HG03575 (cell line): ENCODE measurements around the gene RHBDF1.
"Not testable (repeated sequence)": the region's sequence is repeated elsewhere in the genome, so short reads cannot be mapped to it uniquely, and the experiment has no call there.

Experiments used
- ATAC-seq: cut with Tn5 transposase; IDR thresholded peaks from one replicate; pipeline ENCODE4 v1.9.1; 2021; ENCODE audit not compliant: unreplicated experiment, insufficient number of reproducible peaks, low FRiP score; ENCODE audit errors: extremely low read depth

Gene RHBDF1

DNA sequence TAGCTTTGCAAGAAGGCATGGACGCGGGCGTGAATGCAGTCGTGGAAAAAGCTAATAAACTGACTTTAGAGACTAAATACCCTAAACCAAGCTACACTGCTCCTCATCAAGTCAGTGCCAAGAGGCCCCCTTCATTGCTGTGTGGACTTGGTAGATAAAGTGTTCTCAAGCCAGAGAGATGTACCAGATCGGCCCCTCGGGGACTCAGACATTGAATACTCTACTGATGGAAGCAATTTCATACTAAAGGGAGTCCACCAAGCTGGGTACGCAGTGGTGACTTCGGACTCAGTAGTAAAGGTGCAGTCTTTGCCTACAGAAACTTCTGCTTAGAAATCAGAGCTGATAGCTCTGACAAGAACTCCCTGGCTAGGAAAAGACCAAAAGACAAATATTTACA lies 27.8 kb downstream of the RHBDF1 start:
- ATAC-seq: no peak

- no peak for ATAC-seq
Observed at GRCh38 chr16:43294-43693, 29.1 kb downstream of the RHBDF1 start.

GRCh38 chr16:42691-43090 lies 29.7 kb downstream of the RHBDF1 start:
- ATAC-seq: no peak

- ATAC-seq: no peak
Observed at GRCh38 chr16:42069-42457, 30.4 kb downstream of the RHBDF1 start.

DNA sequence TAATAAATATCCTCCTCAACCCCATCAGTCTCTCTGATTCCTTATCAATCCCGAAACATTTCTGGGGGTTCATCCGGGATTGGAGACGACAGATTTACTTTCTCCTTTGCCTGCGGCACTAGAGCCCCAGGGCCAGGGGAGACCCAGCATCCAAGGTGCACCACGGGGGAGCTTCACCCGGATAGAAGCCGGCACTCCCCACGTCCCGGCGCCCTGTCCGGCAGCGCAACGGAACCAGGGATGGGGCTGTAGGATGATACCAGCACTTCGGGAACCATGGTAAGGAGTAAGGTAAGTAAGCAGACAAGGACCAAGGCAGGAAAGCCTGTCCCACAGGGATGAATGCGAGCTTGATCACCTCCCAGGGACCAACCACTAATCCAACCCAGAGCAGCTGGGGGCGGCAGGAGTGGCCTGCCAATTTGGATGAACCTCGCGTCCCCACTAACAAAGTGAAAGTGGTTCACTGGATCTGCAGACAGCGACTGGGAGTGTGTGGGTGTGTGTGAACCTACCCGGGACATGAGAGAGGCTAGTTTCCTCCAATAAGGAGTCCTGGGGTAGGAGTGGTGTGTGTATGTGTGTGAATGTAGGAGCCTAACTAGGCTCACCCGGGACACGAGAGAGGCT lies 30.9 kb downstream of the RHBDF1 start:
- ATAC-seq: no peak

DNA sequence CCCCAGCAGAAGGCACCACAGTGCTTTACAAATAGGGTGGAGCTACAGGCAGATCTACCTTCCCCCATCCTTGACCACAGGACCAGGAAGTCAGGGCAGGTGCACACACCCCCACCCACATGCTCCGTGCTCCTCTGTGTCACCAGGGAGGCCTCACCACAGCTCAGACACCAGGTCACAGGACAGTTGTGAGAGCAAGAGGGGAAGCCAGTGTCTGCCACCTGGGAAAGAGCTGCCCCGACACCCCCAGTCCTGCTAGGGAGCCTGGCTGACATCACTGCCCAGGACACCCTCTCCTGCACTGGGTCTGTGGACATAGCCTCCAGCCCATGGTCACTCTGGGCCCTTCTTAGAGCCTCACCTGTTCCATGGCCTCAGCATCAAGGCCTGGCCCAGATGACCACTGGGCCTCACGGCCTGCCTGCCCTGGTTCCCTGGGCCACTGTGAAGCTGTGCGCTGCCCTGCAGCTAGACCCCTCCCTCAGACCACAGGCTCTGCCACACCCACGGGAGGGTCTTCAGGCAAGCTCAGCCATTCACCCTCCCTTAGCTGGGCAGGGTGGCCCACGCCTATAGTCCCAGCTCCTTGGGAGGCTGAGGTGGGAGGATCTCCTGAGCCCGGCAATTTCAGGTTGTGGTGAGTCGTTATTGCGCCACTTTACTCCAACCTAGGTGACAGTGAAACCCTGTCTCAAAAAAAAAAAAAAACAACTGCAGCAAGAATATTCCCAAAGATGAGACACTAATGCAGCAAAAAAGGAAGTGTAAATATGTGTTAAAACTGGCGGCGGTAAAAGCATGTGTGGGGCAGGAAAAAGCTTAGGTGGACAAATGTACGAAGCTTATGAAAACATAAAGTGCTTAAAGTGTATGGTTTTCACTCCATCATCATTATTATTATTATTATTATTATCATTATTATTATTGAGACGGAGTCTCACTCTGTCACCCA lies 33.2 kb downstream of the RHBDF1 start:
- ATAC-seq: no peak

GRCh38 chr16:38206-38605 lies 34.2 kb downstream of the RHBDF1 start:
- ATAC-seq: not testable (repeated sequence)

DNA sequence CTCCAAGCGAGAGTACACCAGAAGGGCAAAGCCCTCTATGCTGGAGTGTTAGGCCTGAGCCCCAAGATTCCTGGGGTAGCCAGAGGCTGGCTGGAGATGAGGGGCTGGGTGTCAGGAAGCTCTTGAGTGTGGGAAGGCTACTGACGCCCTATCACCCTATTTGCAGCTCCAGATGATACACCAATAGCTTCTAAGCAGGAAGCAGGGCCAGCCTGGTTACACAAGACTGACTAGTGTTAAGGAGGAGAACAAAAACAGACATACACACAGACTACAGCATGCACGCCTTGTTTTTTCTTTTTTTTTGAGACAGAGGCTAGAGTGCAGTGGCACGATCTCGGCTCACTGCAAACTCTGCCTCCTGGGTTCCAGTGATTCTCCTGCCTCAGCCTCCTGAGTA lies 34.9 kb downstream of the RHBDF1 start:
- ATAC-seq: no peak

- ATAC-seq: no peak
Observed at GRCh38 chr16:36336-36984, 36.0 kb downstream of the RHBDF1 start.

DNA sequence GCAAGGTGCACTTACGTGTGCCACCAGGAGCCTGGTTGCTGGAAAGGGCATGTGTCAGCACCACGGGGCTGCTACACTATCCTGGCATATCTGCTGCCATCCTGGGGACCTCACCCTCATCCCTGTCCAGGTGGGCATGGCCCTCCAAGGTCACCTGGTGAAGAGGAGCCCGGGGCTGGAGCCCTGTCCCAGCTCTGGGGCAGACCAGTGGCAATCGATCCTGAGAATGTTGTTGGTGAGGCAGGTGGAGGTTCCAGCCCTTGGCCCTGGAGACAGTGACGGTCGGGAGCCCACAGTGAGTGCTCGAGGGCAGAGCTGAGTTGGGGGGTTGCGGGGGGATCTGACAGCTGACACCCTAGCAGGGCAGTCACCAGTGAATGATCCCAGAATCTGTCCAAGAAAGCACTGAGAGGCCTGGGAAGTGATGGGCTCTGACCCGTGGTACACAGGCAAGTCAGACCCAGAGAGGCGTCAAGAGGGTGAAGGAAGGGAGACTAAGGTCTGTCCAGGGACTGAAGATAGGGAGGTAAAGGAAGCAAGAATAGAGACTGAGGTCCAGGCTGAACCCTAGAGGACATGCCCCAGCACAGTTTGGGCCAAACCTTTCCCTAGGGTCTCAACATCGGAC lies 36.6 kb downstream of the RHBDF1 start:
- no peak for ATAC-seq

DNA sequence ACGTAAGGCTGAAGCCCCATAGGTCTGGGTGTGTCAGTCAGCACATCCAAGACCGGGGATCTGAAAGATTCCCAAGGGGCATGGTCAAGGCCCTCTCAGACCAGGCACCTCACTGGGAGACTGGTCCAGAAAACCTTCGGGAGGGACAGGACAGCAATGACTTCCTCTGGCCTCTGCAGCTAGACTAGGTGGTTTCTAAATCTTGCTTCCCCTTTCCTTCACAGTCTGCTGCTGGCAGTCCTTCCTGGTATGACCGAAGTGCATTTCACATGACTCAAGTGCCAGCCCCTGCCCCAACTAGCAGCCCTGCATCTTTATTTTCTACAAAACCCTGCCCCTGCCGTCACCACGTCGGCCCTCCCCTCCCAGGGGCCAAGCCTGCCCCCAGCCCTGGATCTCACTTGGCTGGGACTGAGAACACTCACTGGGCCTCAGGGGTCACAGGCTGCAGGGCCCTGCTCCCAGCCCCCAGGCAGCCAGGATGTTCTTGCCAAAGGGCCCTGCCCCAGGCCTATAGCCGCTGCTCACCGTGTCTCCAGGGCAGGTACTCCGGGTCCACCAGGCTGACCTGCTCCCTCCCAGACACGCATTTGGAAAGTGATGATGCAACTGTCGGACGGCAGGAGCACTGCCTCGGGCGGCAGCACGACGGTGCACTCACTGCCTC lies 37.3 kb downstream of the RHBDF1 start:
- no peak for ATAC-seq

DNA sequence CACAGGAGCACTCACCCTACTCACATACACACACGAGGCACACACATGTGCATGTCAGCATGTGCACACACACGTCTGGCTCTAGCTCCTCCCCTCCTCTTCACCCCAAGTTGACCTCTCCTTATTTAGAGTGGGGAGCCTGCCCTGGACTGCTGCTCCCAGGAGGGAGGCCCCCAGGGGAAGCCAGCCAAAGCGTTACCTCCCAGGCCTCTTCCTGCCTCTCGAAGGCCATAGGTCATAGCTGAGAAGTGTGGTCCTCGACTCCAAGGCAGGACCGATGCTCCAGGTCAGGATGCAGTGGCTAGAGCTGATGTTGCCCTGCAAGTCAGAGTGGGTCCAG lies 37.8 kb downstream of the RHBDF1 start:
- no peak for ATAC-seq

- ATAC-seq: no peak
Observed at GRCh38 chr16:33877-34647, 38.4 kb downstream of the RHBDF1 start.

GRCh38 chr16:33154-33876 lies 39.1 kb downstream of the RHBDF1 start:
- ATAC-seq: not testable (repeated sequence)

DNA sequence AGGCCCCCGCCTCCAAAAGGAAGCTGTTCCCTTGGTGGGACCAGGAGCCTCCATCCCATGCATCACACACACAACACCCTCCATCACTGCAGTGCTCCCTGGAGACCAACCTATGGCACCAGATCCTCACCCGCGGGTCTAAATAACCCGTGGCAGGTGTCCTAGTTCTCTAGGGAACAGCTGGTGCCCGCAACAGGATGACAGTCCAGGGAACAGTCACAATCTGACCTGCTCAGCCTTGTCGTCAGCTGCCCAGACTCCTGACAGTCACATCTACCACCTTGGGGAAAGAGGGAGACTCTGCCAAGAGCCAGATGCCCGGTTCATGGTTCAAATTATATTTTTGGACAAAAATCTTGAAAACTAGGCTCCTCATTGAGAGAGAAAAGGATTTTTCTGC lies 41.8 kb downstream of the RHBDF1 start:
- not testable (repeated sequence) for ATAC-seq

GRCh38 chr16:25926-26348 lies 46.5 kb downstream of the RHBDF1 start:
- not testable (repeated sequence) for ATAC-seq

DNA sequence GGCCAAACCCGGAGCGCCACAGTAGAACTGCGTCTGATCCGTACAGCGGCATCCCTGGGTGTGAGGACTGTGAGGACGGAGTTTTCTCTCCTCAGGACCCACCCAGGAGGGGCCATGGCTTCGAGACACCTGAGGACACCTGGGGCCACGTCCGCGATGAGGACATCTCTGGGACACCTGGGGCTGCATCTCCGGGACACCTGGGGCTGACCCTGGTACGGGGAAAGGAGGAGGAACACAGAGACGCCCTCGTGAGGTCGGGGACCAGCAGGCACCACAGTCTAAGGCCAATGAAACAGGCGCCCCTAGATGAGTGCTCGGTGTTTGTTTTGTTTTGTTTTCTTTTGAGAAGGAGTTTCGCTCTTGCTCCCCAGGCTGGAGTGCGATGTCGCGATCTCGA lies 48.3 kb downstream of the RHBDF1 start:
- ATAC-seq: not testable (repeated sequence)

GRCh38 chr16:20886-21285 lies 51.5 kb downstream of the RHBDF1 start:
- ATAC-seq: not testable (repeated sequence)
